ENCODE measurements around the gene GNG7.

GRCh38 chr19:2575734-2576481, 126.6 kb downstream of the GNG7 start:
- TF ChIP-seq RAD21 (IDR thresholded peaks at IDR 0.05; ENCODE audit: insufficient read depth, low read depth, low read length) (no peak), CTCF (IDR thresholded peaks at IDR 0.05 in 2 of 3, conservative IDR thresholded peaks at IDR 0.05 in 1 of 3; ENCODE audit: control insufficient read depth in 2 of 3, extremely low read depth in 1 of 3, insufficient read depth in 1 of 3, low read depth in 3 of 3, low read length in 3 of 3) (no peak), TBL1XR1 (IDR thresholded peaks at IDR 0.05; ENCODE audit: low read depth, low read length) (no peak), EP300 (IDR thresholded peaks at IDR 0.05; ENCODE audit: borderline replicate concordance in 1 of 2, control insufficient read depth in 1 of 2, low read depth in 2 of 2, low read length in 2 of 2) (no peak), STAT3 (IDR thresholded peaks at IDR 0.05; ENCODE audit: low read depth, low read length) (no peak), ESRRA (IDR thresholded peaks at IDR 0.05; ENCODE audit: low read length) (no peak), SRF (IDR thresholded peaks at IDR 0.05; ENCODE audit: low read depth in 2 of 2, low read length in 2 of 2) (no peak), SP1 (IDR thresholded peaks at IDR 0.05; ENCODE audit: low read depth, low read length) (no peak), KLF5 (IDR thresholded peaks at IDR 0.05; ENCODE audit: partially characterized antibody) (no peak), EZH2 (IDR thresholded peaks at IDR 0.05; ENCODE audit: borderline replicate concordance, control insufficient read depth, low read depth, low read length) (no peak), ZBTB33 (IDR thresholded peaks at IDR 0.05) (no peak), HDGF (IDR thresholded peaks at IDR 0.05) (no peak), SMC3 (IDR thresholded peaks at IDR 0.05; ENCODE audit: borderline replicate concordance, low read length) (no peak), ZNF592 (IDR thresholded peaks at IDR 0.05) (no peak)

All from GM12878 (cell line).